ENCODE data around the gene MYH10.
"Not testable (repeated sequence)": the region's sequence is repeated elsewhere in the genome, so short reads cannot be mapped to it uniquely, and the experiment has no call there.

MYH10 gene

DNA sequence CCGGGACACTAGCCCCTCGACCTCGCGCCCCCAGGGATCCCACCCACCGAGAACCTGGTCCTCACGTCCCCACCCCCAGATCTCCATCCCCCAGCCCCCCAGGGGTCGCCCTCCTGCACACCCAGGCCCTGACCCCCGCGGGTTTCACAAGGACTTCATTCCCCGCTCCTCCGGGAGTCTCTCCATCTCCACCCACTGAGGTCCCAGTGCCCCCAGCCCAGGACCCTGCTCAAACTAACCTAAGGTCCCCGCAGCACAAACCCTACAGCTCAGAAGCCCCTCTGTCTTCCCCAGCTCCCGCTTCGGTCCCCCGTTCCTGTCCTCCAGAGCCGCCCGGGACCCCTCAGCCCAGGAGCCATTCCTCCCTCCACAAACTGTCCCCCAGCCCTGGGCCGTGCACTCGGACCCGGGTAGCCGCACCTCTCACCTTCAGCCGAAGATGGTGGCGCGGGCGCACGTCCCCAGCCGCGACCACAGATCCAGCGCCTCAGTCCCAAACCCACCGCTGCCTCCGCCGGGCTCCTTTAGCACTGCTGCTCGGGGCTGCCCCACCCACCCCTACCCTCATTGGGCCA lies at the start of gene MYH10:
Gene MYH10 (minus strand): TSS at position 499 of the 575 bp plus-strand sequence. CDS start 7,479 bp downstream, outside the sequence.
- DNase-seq: no peak

DNA sequence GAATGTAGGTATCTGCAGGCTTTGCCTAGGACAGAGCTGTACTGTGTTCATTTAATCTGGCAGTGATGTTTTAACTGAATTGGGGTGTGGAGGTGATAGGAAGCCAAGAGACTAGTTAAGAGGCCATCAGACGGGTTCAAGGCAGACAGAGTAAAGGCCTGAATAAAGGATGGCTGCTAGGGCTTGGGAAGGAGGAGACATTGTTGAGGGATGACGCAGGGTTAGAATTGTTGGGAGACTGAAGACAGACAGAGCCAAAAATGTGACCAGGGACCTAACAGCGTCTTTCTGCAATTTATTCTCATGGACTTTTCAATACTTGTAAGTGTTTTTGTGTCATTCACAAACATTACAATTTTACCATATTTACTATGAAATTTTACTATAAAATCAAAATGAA lies 48.6 kb upstream of the MYH10 start:
- no peak for DNase-seq

DNA sequence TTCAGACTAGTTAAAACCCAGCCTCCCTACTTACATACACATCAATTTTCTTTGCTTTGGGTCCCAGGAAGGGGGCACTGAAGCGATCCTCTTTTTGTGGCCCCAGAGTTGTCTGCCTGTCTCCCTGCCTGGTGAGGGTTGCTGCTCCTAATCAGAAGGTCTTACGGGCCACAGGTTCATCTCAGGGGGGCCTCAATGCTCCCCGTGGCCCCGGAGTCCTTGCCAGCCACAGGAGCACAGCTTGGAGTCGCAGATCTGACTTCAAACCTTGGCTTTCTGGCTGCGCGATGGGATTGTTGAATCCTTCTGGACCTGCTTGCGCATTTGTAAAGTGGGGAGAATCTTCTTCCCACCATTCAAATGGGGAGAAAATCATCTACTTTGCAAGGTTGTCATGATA lies 44.8 kb upstream of the MYH10 start:
- no peak for DNase-seq

DNA sequence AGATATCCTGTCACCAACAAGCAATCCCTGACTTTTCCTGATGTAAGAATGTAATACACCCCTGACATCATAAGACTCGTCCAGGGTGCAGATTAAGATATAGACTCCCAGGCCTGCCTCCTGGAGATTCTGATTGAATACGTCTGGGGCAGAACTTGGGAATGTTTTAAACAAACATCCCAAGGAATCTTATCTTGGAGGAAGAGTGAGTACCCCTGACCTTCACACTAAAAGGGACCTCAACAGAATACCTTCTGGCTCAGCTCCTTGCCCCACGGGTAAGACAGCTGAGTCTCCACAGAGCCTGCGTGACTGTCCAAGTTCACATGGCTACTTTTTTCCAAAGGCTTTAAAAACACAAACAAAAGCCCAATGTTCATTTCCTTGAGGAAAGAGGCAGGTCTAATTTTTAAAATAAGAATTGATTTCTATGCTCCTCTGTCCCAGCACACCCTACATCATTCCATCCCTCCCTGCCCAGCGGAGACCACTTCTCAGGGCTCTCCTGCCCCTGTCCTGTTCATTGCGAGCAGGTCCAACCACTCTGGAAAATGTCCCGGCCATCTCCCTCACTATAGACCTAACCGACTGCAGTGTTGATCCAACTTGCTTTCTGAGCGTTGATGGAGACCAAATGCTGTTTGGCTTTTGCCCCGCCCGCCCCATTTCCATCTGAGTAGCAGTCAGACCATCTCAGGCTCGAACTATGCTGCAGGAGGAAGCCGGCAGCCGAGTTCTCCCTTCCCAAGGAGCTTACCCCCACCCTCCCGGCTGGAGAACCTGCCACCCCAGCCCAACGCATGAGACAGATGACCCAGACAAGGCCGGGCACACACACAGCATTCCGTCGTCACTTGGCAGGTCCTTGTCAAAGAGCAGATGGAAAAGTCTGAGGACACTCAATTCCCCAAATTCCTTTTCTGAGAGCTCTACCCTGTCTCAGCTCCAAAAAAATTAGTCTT lies 44.1 kb upstream of the MYH10 start:
- DNase-seq: no peak

GRCh38 chr17:8673612-8674011 lies 43.1 kb upstream of the MYH10 start:
- no peak for DNase-seq

DNA sequence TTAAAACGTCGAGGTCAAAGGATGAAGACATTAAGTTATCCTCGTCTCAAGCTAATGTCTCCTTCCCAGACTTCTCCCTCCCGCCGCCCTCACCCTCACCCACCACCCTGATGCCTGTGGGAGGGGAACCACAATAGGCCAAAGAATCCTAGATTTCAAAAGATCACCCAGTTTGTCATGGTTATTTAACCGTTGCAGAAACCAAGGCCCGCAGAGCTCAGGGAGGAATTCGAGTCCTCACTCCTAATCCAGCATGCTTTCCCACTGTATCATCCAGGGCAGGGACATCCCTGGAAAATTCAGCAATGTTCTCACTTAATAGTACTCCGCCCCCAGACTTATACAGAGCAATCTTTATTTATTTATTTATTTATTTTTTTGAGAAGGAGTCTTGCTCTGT lies 41.8 kb upstream of the MYH10 start:
- DNase-seq: no peak

GRCh38 chr17:8670421-8670820 lies 39.9 kb upstream of the MYH10 start:
- DNase-seq: no peak

DNA sequence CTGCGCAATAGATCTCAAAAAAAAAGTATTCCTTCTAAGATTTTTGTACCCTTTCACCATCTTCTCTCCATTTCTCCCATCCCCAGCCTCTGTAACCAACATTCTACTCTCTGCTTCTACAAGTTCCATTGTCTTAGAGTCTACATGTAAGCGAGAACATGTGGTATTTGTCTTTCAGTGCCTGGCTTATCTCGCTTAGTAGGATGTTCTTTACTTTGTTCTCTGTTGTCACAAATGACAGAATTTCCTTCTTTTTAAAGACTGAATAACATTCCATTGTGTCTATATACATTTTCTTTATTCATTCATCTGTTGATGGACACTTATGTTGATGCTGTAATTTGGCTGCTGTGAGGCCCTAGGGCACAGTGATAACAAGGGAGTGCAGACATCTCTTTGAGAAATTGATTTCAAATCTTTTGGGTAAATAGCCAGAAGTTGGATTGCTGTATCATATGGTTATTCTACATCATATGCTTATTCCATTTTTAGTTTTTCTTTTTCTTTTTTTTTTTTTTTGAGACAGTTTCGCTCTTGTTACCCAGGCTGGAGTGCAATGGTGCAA lies 37.7 kb upstream of the MYH10 start:
- no peak for DNase-seq

DNA sequence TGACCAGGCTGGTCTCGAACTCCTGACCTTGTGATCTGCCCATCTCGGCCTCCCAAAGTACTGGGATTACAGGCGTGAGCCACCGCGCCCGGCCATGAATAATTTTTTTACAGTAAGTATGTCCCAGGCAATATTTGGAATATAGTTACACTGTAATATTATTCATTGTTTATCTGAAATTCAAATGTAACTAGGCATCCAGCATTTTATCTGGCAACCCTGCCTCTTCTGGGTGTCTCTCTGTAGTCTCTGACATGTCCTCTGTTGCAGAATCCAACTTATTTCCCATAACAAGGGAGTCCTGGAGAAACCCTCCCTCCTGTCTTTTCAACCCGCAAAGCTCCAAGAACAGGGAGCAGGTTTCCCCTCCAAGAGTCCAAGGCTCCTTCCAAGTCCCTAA lies 36.9 kb upstream of the MYH10 start:
- no peak for DNase-seq

DNA sequence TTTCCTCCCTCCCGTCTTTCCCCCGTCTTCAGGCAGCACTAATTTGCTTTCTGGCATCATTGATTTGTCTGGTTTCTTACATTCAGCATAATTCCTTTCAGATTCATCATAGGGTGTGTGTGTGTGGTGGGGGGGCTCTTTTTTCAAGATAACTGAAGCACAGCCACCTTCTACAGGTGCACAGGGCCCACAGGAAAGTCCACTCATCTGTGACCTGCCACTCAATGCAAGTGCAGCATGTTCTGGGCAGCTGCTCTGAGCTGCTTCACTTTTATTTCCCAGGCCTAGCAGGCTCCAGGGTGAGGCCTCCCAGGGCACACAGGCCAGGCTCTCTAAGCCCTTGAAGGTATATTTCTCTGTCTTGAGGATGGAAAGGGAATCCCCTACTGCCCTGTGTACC lies 35.2 kb upstream of the MYH10 start:
- no peak for DNase-seq

DNA sequence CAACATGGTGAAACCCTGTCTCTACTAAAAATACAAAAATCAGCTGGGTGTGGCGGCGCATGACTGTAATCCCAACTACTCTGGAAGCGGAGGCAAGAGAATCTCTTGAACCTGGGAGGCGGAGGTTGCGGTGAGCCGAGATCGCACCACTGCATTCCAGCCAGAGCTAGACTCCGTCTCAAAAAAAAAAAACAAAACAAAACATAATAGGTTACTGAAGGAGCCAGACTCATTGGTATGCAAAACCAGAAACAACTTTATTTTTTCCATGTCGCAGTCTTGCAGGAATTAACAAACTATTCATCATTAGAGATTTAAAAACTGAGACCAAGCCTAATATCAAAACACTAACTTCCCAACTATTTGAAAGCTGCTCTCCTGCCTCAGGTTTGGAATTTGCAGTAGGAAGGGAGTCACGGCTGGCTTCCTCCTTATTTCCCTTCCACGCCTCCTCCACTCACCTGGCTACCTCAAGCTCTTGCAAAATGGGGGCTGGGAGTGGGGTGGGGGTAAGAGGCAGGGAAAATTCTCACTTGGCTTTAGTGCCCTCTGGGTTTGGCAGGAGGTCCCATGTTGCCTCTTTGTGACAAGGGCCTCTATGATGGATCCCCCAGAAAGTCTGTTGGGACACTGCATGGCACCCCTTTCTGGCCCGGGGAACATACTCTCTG lies 34.1 kb upstream of the MYH10 start:
- DNase-seq: no peak

DNA sequence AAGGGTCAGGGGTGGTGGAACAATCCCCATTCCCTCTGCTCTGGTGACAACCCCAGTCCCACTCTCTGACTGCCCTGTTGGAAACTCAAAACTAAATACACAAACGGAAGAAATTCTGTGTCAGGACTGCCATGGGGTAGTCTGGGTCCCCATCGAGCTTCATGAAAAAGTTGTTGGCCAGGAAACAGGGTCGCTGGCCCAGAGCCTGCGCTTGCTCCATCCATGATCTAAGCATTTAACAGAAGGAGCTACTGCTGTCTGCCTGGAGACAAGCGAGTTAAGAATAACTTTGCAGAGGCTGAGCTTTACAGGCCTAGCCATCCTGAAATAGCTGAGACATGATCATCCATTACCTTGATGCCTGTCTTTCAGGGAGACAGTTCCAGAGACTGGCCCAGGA lies 32.4 kb upstream of the MYH10 start:
- DNase-seq: no peak

GRCh38 chr17:8662076-8662831 lies 31.7 kb upstream of the MYH10 start:
- DNase-seq: no peak

DNA sequence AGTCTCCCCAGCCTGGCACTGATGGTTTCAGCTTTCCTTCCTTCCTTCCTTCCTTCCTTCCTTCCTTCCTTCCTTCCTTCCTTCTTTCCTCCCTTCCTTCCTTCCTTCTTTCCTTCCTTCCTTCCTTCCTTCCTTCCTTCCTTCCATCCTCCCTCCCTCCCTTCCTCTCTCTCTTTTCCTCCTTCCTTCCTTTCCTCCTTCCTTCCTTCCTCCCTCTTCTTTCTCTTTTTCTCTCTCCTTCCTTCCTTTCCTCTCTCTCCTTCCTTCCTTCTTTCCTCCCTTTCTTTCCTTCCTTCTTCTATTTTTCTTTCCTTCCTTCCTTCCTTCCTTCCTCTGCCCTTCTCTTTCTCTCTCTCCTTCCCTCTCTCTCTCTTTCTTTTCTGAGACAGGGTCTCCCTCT lies 30.2 kb upstream of the MYH10 start:
- DNase-seq: not testable (repeated sequence)

DNA sequence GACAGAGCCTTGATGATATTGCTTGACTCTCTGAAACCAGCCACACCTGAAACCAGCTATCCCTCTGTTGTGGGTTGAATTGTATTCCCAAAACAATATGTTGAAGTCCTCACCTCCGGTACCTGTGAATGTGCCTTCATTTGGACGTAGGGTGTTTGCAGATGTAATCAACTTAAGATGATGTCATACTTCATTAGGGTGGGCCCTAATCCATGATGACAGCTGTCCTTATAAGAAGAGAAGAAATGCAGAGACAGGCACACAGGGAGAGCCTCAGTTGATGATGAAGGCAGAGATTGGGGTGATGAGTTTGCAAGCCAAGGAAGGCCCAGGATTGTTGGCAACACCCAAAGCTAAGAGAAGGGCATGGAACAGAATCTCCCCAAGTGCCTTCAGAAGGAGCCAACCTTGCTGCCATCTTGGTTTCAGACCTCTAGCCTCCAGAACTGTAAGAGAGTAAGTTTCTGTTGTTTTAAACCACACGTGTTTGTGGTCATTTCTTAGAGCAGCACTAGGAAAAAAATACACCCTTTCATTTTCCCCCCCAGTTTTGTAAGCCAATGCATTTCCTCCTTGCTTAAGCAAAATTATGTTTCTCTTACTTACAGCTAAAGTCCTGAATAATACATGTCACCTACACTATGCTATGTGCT lies 29.4 kb upstream of the MYH10 start:
- DNase-seq: no peak

GRCh38 chr17:8658810-8659209 lies 28.3 kb upstream of the MYH10 start:
- DNase-seq: no peak

GRCh38 chr17:8656693-8657092 lies 26.2 kb upstream of the MYH10 start:
- DNase-seq: no peak

DNA sequence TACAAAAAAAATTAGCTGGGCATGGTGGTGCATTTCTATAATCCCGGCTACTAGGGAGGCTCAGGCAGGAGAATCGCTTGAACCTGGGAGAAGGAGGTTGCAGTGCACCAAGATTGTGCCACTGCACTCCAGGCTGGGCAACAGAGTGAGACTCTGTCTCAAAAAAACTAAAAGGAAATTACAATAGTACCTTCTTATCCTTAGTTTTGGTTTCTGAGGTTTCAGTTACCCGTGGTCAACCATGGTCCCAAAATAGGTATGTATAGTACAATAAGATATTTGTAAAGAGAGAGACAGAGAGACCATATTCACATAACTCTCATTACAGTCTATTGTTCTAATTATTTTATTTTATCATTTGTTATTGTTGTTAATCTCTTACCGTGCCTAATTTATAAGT lies 24.3 kb upstream of the MYH10 start:
- DNase-seq: no peak

DNA sequence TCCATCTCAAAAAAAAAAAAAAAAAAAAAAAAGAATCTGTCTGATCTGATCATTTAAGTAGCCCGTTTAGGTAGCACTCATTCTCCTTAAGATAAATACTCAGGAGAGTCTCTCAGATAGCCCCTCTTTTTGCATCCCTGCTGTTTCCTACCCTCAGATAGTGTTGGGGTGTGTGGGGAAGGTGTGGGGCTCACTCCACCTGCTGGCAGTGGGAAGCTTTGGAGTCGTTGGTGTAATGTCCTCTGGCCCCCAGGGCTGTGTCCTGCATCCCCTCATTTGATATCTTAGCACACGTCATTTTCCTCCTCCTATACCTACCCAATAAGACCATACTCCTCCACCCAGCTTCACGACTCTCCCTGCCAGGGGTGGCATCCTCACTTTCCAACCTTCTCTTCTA lies 20.5 kb upstream of the MYH10 start:
- DNase-seq: no peak

DNA sequence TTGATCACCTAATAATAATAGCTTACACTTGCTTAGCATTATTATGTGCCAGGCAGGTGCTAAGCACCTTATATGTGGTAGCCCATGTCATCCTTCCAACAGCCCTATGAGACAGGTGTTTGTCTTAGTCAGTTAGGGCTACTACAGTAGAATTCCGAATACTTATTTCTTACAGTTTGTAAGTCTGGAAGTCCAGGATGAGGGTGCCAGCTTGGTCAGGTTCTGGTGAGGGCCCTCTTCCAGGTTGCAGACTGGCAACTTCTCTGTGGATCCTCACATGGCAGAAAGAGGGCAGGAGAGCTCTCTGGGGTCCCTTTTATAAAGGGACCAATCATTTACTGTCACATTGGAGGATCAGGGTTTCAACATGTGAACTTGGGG lies 19.6 kb upstream of the MYH10 start:
- DNase-seq: no peak

DNA sequence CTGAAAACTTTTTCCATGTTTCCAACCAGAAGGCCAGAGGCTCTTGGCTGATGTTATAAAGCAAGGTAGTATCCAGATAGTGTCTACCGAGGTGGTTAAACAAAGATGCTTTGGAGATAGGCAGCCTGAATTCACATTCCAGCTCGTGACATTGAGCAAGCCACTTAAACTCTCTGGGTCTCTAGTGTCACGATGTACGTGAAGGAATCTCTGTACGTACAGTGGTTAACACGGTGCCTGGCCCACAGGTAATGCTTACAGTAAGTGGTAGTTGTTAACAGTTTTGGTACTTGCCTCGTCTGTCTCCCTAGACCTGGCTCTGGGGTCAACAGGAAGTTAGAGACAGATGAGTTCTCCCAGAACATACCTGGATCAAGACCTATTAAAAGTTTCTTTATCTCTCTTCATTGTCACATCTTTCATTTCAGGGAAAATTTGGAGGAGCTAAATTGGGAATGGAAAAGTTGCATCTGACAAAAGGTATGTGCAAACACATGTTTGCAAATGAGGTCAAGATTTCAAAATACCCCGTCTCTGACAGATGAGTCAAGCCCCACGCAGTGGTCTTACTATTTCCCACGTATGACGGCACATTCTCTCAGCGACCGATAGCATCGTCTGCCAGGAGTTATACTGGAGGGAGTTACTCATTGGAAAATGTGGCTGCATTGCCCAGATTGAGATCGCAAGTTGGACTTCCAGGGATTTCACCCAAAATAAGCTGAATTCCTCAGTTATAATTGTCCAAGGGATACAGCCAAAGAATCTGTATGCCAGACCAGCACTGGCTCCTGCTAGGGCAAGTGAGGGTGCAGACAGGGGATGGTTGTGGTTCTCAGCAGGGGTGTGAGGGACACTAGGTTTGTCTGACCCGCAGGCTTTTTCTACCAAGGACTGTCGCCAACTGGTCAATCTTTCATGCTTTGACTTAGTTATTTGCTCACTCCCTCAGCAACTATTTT lies 18.9 kb upstream of the MYH10 start:
- no peak for DNase-seq

Measured in NCI-H1092 treated with DMSO at 0.1 percent for 48 hours (cell line).